Neural cell (in vitro differentiated cells): ENCODE measurements around the gene SMIM43.

Experiments used
- EZH2 ChIP-seq: fragments of 200-600, 300-800 bp; shearing (Covaris generic), sonication (generic); IDR thresholded peaks from 2 replicates; pipeline ENCODE4 v1.6.1; 2014; ENCODE audit warnings: antibody characterized with exemption, low read length, borderline replicate concordance, mild to moderate bottlenecking; ENCODE audit not compliant: insufficient read depth, poor library complexity, severe bottlenecking
- MXI1 ChIP-seq: fragments of 450-650 bp; conservative IDR thresholded peaks from 2 replicates; pipeline ENCODE4 v1.6.1; 2014; ENCODE audit warnings: antibody characterized with exemption, mild to moderate bottlenecking; ENCODE audit not compliant: poor library complexity, severe bottlenecking
- SMC3 ChIP-seq: fragments of 450-650 bp; conservative IDR thresholded peaks from 2 replicates; pipeline ENCODE4 v1.6.1; 2014; ENCODE audit warnings: antibody characterized with exemption, mild to moderate bottlenecking, moderate library complexity; ENCODE audit not compliant: poor library complexity
- TF ChIP-seq, protein P1 (sequence below): IDR thresholded peaks from 2 replicates; pipeline ENCODE4 v1.6.1; 2012; ENCODE audit warnings: borderline replicate concordance
- TF ChIP-seq, protein P2 (sequence below): fragments of 450-650 bp; IDR thresholded peaks from 2 replicates; pipeline ENCODE4 v1.5.1; 2014; ENCODE audit warnings: antibody characterized with exemption, mild to moderate bottlenecking, moderate library complexity; ENCODE audit not compliant: poor library complexity, severe bottlenecking

DNA sequence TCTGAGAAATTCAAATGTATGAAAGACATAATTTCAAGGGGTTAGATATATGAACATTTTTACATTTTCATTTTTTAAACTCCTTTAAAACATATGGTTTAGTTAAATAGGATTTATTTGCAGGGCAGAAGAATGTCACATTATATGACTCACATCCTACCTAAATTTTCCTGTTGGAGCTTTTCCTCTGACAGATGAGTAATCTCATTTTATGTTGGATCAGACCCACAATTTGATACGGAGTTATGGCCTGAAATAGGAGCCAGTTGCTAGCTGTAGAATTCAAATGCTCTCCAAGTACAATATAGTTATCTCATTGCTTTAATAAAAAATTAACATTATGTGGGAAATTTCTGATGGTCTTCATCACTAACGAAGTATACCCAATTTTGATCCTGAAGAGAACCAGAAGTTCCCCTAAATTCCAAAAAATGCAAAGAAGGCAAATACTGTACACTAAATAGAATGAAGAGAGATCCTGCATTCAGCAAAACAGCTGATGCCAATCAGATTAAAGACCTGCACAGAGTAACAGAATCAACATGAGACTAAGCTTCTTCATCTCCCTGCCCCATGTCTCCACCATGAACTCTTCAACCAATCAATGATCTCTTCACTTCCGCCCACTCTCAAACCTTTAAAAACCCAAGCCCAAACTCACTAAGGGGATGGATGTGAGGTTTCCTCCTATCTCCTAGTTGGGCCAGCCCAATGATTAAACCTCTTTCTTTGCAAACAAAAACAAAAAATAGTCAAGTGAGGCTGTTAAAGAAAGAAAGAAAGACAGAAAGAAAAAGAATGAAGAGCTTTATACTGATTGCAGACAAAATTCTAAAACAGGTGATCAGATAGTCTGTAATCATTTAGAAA is 25.2 kb upstream of the SMIM43 start:
- TF ChIP-seq, protein P1, sequence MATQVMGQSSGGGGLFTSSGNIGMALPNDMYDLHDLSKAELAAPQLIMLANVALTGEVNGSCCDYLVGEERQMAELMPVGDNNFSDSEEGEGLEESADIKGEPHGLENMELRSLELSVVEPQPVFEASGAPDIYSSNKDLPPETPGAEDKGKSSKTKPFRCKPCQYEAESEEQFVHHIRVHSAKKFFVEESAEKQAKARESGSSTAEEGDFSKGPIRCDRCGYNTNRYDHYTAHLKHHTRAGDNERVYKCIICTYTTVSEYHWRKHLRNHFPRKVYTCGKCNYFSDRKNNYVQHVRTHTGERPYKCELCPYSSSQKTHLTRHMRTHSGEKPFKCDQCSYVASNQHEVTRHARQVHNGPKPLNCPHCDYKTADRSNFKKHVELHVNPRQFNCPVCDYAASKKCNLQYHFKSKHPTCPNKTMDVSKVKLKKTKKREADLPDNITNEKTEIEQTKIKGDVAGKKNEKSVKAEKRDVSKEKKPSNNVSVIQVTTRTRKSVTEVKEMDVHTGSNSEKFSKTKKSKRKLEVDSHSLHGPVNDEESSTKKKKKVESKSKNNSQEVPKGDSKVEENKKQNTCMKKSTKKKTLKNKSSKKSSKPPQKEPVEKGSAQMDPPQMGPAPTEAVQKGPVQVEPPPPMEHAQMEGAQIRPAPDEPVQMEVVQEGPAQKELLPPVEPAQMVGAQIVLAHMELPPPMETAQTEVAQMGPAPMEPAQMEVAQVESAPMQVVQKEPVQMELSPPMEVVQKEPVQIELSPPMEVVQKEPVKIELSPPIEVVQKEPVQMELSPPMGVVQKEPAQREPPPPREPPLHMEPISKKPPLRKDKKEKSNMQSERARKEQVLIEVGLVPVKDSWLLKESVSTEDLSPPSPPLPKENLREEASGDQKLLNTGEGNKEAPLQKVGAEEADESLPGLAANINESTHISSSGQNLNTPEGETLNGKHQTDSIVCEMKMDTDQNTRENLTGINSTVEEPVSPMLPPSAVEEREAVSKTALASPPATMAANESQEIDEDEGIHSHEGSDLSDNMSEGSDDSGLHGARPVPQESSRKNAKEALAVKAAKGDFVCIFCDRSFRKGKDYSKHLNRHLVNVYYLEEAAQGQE: no peak
- TF ChIP-seq, protein P2, sequence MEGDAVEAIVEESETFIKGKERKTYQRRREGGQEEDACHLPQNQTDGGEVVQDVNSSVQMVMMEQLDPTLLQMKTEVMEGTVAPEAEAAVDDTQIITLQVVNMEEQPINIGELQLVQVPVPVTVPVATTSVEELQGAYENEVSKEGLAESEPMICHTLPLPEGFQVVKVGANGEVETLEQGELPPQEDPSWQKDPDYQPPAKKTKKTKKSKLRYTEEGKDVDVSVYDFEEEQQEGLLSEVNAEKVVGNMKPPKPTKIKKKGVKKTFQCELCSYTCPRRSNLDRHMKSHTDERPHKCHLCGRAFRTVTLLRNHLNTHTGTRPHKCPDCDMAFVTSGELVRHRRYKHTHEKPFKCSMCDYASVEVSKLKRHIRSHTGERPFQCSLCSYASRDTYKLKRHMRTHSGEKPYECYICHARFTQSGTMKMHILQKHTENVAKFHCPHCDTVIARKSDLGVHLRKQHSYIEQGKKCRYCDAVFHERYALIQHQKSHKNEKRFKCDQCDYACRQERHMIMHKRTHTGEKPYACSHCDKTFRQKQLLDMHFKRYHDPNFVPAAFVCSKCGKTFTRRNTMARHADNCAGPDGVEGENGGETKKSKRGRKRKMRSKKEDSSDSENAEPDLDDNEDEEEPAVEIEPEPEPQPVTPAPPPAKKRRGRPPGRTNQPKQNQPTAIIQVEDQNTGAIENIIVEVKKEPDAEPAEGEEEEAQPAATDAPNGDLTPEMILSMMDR: no peak
- TF ChIP-seq EZH2 (no peak), SMC3 (no peak), MXI1 (no peak)
